Hepatocyte (in vitro differentiated cells): ENCODE results near the gene EBF4.

Source experiments
- EZH2phosphoT487 ChIP-seq: fragments of 200-600 bp; sonication (generic); IDR thresholded peaks from one replicate; pipeline ENCODE4 v1.6.1; 2018; ENCODE audit warnings: antibody characterized with exemption, mild to moderate bottlenecking, low read depth, moderate library complexity; ENCODE audit not compliant: unreplicated experiment, severe bottlenecking
- TF ChIP-seq, protein P1 (sequence below): fragments of 200-600 bp; sonication (generic); IDR thresholded peaks from 2 replicates; pipeline ENCODE4 v1.5.1; 2016; ENCODE audit warnings: antibody characterized with exemption, mild to moderate bottlenecking; ENCODE audit not compliant: poor library complexity

DNA sequence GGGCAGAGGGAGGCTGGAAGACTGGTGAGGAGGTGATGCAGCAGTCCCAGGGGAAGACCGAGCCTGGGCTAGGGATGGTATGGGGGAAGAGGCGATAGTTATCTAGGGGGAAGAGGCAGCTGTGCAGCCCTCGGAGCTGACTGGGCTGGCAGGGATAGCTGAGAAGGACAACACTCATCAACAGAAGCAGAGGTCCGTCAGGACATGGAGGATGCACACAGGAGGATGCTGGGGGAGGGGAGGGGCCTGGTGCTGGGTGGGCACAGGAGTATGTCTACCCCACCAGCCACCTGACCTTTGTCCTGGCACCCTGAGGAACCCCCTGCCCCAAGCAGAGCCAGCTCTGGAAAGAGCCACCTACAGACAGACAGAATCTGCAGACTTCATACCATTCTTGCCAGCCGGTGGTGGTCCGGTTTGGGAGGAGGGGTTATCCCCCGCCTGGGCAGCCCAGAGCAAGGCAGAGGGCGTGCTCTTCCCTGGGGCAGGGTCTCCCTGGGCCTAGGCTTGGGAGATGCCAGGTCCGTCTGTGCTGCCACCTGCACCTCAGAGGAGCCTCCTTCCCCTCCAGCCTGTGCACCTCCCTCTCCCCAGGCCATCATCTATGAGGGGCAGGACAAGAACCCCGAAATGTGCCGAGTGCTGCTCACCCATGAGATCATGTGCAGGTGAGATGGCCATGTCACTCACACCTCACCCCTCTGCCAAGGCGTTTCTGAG lies 14.9 kb downstream of the EBF4 start:
- TF ChIP-seq, protein P1, sequence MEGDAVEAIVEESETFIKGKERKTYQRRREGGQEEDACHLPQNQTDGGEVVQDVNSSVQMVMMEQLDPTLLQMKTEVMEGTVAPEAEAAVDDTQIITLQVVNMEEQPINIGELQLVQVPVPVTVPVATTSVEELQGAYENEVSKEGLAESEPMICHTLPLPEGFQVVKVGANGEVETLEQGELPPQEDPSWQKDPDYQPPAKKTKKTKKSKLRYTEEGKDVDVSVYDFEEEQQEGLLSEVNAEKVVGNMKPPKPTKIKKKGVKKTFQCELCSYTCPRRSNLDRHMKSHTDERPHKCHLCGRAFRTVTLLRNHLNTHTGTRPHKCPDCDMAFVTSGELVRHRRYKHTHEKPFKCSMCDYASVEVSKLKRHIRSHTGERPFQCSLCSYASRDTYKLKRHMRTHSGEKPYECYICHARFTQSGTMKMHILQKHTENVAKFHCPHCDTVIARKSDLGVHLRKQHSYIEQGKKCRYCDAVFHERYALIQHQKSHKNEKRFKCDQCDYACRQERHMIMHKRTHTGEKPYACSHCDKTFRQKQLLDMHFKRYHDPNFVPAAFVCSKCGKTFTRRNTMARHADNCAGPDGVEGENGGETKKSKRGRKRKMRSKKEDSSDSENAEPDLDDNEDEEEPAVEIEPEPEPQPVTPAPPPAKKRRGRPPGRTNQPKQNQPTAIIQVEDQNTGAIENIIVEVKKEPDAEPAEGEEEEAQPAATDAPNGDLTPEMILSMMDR, result no peak
- TF ChIP-seq EZH2phosphoT487, result no peak
